Measurements from ENCODE around the gene ARMC6.

The ARMC6 gene

GRCh38 chr19:19064811-19065745, 31.7 kb downstream of the ARMC6 start:
- DNase-seq, result peak; percentile 46
- in situ Hi-C loops (cut with MboI; ENCODE audit: low pct_unique_long_range_greater_than_20kb, low sequenced_read_pairs), result no loop called here

GRCh38 chr19:19067276-19068072, 34.1 kb downstream of the ARMC6 start:
- DNase-seq, result no peak
- in situ Hi-C loops (cut with MboI; ENCODE audit: low pct_unique_long_range_greater_than_20kb, low sequenced_read_pairs), result no loop called here

GRCh38 chr19:19068659-19069654, 35.6 kb downstream of the ARMC6 start:
- DNase-seq, result no peak
- in situ Hi-C loops (cut with MboI; ENCODE audit: low pct_unique_long_range_greater_than_20kb, low sequenced_read_pairs), result no loop called here

GRCh38 chr19:19071897-19072296, 38.5 kb downstream of the ARMC6 start:
- no peak for DNase-seq
- in situ Hi-C loops (cut with MboI; ENCODE audit: low pct_unique_long_range_greater_than_20kb, low sequenced_read_pairs), result no loop called here

GRCh38 chr19:19074196-19074882, 40.9 kb downstream of the ARMC6 start:
- DNase-seq, result no peak
- in situ Hi-C loops (cut with MboI; ENCODE audit: low pct_unique_long_range_greater_than_20kb, low sequenced_read_pairs), result no loop called here

GRCh38 chr19:19075126-19075525, 41.7 kb downstream of the ARMC6 start:
- no peak for DNase-seq
- in situ Hi-C loops (cut with MboI; ENCODE audit: low pct_unique_long_range_greater_than_20kb, low sequenced_read_pairs), result no loop called here

- DNase-seq, result no peak
- in situ Hi-C loops (cut with MboI; ENCODE audit: low pct_unique_long_range_greater_than_20kb, low sequenced_read_pairs), result no loop called here
Measured at GRCh38 chr19:19076476-19076875, 43.1 kb downstream of the ARMC6 start.

GRCh38 chr19:19077103-19077502, 43.7 kb downstream of the ARMC6 start:
- no peak for DNase-seq
- in situ Hi-C loops (cut with MboI; ENCODE audit: low pct_unique_long_range_greater_than_20kb, low sequenced_read_pairs), result no loop called here

- in situ Hi-C loops (cut with MboI; ENCODE audit: low pct_unique_long_range_greater_than_20kb, low sequenced_read_pairs), result no loop called here
Measured at GRCh38 chr19:19078801-19079200, 45.4 kb downstream of the ARMC6 start.

GRCh38 chr19:19079571-19079970, 46.2 kb downstream of the ARMC6 start:
- DNase-seq, result no peak
- in situ Hi-C loops (cut with MboI; ENCODE audit: low pct_unique_long_range_greater_than_20kb, low sequenced_read_pairs), result no loop called here

More at GRCh38 chr19:19078801-19079200, 45.4 kb downstream of the ARMC6 start:
- no peak for DNase-seq

- in situ Hi-C loops (cut with MboI; ENCODE audit: low pct_unique_long_range_greater_than_20kb, low sequenced_read_pairs), result no loop called here
- no peak for DNase-seq
Measured at GRCh38 chr19:19081642-19082151, 48.3 kb downstream of the ARMC6 start.

GRCh38 chr19:19083413-19084178, 50.2 kb downstream of the ARMC6 start:
- DNase-seq, result no peak
- in situ Hi-C loops (cut with MboI; ENCODE audit: low pct_unique_long_range_greater_than_20kb, low sequenced_read_pairs), result no loop called here

GRCh38 chr19:19087676-19088075, 54.3 kb downstream of the ARMC6 start:
- in situ Hi-C loops (cut with MboI; ENCODE audit: low pct_unique_long_range_greater_than_20kb, low sequenced_read_pairs), result no loop called here
- no peak for DNase-seq

- no peak for DNase-seq
- in situ Hi-C loops (cut with MboI; ENCODE audit: low pct_unique_long_range_greater_than_20kb, low sequenced_read_pairs), result no loop called here
Measured at GRCh38 chr19:19094513-19094912, 61.1 kb downstream of the ARMC6 start.

- in situ Hi-C loops (cut with MboI; ENCODE audit: low pct_unique_long_range_greater_than_20kb, low sequenced_read_pairs), result no loop called here
Measured at GRCh38 chr19:19095691-19096090, 62.3 kb downstream of the ARMC6 start.

GRCh38 chr19:19096641-19097627, 63.5 kb downstream of the ARMC6 start:
- in situ Hi-C loops (cut with MboI; ENCODE audit: low pct_unique_long_range_greater_than_20kb, low sequenced_read_pairs), result no loop called here
- DNase-seq, result no peak

More at GRCh38 chr19:19095691-19096090, 62.3 kb downstream of the ARMC6 start:
- DNase-seq, result no peak
